HEK293 (cell line): ENCODE data around the gene NSG1.

Experiments
- CTCF ChIA-PET: fragments of 350-600 bp; formaldehyde crosslinking; extraction: SDS; loops from one replicate; lab custom pipeline; 2021; ENCODE audit warnings: antibody characterized with exemption; lab: Yijun Ruan, JAX
- POLR2A ChIA-PET: fragments of 300-600 bp; formaldehyde crosslinking; extraction: SDS; loops from one replicate; lab custom pipeline; 2020; ENCODE audit warnings: antibody characterized with exemption, inconsistent platforms; lab: Yijun Ruan, JAX
- H3K27ac ChIP-seq: fragments of 200-500 bp; sonication (Bioruptor generic); 2 replicates; pipeline ENCODE4 v1.5.1; 2014; ENCODE audit warnings: low read depth, low read length, control low read depth, inconsistent platforms; ENCODE audit errors: extremely low read depth
- H3K36me3 ChIP-seq, 2 experiments: fragments of 200-500 bp in 1 of 2; sonication (Bioruptor generic) in 1 of 2; 1 replicate in 1 of 2; 2 replicates in 1 of 2; pipeline ENCODE4 v1.5.1; 2014 to 2017; ENCODE audit warnings: inconsistent platforms in 2 of 2, low read length in 2 of 2; ENCODE audit not compliant: control insufficient read depth in 2 of 2, insufficient read depth in 1 of 2
- H3K4me1 ChIP-seq: fragments of 200-500 bp; sonication (Bioruptor generic); 2 replicates; pipeline ENCODE4 v1.5.1; 2014; ENCODE audit warnings: mild to moderate bottlenecking, low read length, inconsistent platforms; ENCODE audit not compliant: control insufficient read depth, insufficient read depth
- H3K4me3 ChIP-seq: 2 replicates; pipeline ENCODE4 v1.5.1; 2011; ENCODE audit warnings: low read depth, mild to moderate bottlenecking, control low read depth, low read length, moderate library complexity
- H3K9me3 ChIP-seq: fragments of 200-500 bp; sonication (Bioruptor generic); 2 replicates; pipeline ENCODE4 v1.5.1; 2014; ENCODE audit warnings: low read depth, low read length, inconsistent platforms; ENCODE audit not compliant: control insufficient read depth, insufficient read depth
- AEBP2 ChIP-seq: fragments of 450-650 bp; formaldehyde crosslinking; IDR thresholded peaks from 2 replicates; pipeline ENCODE4 v1.5.1; 2016; ENCODE audit warnings: missing biosample characterization, missing genetic modification characterization, borderline replicate concordance
- BCL11A ChIP-seq: fragments of 450-650 bp; formaldehyde crosslinking; IDR thresholded peaks from 2 replicates; pipeline ENCODE4 v1.5.1; 2016; ENCODE audit warnings: low read depth, missing biosample characterization, missing genetic modification characterization
- KLF8 ChIP-seq: fragments of 450-650 bp; formaldehyde crosslinking; IDR thresholded peaks from 2 replicates; pipeline ENCODE4 v1.5.1; 2016; ENCODE audit warnings: missing biosample characterization, missing genetic modification characterization
- MEIS1 ChIP-seq: sonication (generic); formaldehyde crosslinking; IDR thresholded peaks from 2 replicates; pipeline ENCODE4 v1.8.1; 2022; ENCODE audit warnings: missing genetic modification reagents, mild to moderate bottlenecking, borderline replicate concordance
- PRDM2 ChIP-seq: fragments of 450-650 bp; formaldehyde crosslinking; IDR thresholded peaks from 2 replicates; pipeline ENCODE4 v1.5.1; 2016; ENCODE audit warnings: missing biosample characterization, missing genetic modification characterization, borderline replicate concordance
- ZFP3 ChIP-seq: fragments of 450-650 bp; formaldehyde crosslinking; IDR thresholded peaks from 2 replicates; pipeline ENCODE4 v1.5.1; 2016; ENCODE audit warnings: low read depth, missing biosample characterization, missing genetic modification characterization
- ZNF132 ChIP-seq: fragments of 450-650 bp; formaldehyde crosslinking; IDR thresholded peaks from 2 replicates; pipeline ENCODE4 v1.5.1; 2017; ENCODE audit warnings: missing biosample characterization, missing genetic modification characterization, borderline replicate concordance
- ZNF146 ChIP-seq: fragments of 450-650 bp; formaldehyde crosslinking; IDR thresholded peaks from 2 replicates; pipeline ENCODE4 v1.5.1; 2016; ENCODE audit warnings: missing biosample characterization, missing genetic modification characterization
- ZNF354C ChIP-seq: fragments of 450-650 bp; formaldehyde crosslinking; IDR thresholded peaks from 2 replicates; pipeline ENCODE4 v1.5.1; 2016; ENCODE audit warnings: missing biosample characterization, missing genetic modification characterization, low read depth, borderline replicate concordance
- ZNF391 ChIP-seq: fragments of 450-650 bp; formaldehyde crosslinking; IDR thresholded peaks from 2 replicates; pipeline ENCODE4 v1.5.1; 2016; ENCODE audit warnings: low read depth, missing biosample characterization, missing genetic modification characterization, borderline replicate concordance
- ZNF423 ChIP-seq: fragments of 450-650 bp; formaldehyde crosslinking; IDR thresholded peaks from 2 replicates; pipeline ENCODE4 v1.5.1; 2016; ENCODE audit warnings: missing biosample characterization, missing genetic modification characterization
- ZNF426 ChIP-seq: fragments of 450-650 bp; formaldehyde crosslinking; IDR thresholded peaks from 2 replicates; pipeline ENCODE4 v1.5.1; 2017; ENCODE audit warnings: missing biosample characterization, missing genetic modification characterization, mild to moderate bottlenecking, inconsistent platforms, moderate library complexity
- ZNF513 ChIP-seq: fragments of 450-650 bp; IDR thresholded peaks from 2 replicates; pipeline ENCODE4 v1.5.1; 2018; ENCODE audit warnings: missing biosample characterization, missing genetic modification characterization
- ZNF548 ChIP-seq: fragments of 450-650 bp; formaldehyde crosslinking; IDR thresholded peaks from 2 replicates; pipeline ENCODE4 v1.5.1; 2016; ENCODE audit warnings: missing biosample characterization, missing genetic modification characterization
- ZNF580 ChIP-seq: fragments of 450-650 bp; formaldehyde crosslinking; IDR thresholded peaks from 2 replicates; pipeline ENCODE4 v1.5.1; 2016; ENCODE audit warnings: missing biosample characterization, missing genetic modification characterization
- ZNF596 ChIP-seq: fragments of 450-650 bp; IDR thresholded peaks from 2 replicates; pipeline ENCODE4 v1.5.0; 2018; ENCODE audit warnings: missing biosample characterization, mild to moderate bottlenecking, missing genetic modification characterization, moderate library complexity
- ZNF645 ChIP-seq: fragments of 450-650 bp; formaldehyde crosslinking; IDR thresholded peaks from 2 replicates; pipeline ENCODE4; 2016; ENCODE audit warnings: missing biosample characterization, missing genetic modification characterization
- ZNF776 ChIP-seq: fragments of 450-650 bp; formaldehyde crosslinking; IDR thresholded peaks from 2 replicates; pipeline ENCODE4 v1.5.0; 2017; ENCODE audit warnings: missing biosample characterization, missing genetic modification characterization, borderline replicate concordance
- ZNF837 ChIP-seq: fragments of 450-650 bp; formaldehyde crosslinking; IDR thresholded peaks from 2 replicates; pipeline ENCODE4 v1.5.1; 2016; ENCODE audit warnings: missing biosample characterization, missing genetic modification characterization
- ZSCAN16 ChIP-seq: fragments of 450-650 bp; formaldehyde crosslinking; IDR thresholded peaks from 2 replicates; pipeline ENCODE4 v1.5.1; 2016; ENCODE audit warnings: missing biosample characterization, missing genetic modification characterization

Gene NSG1

GRCh38 chr4:4432341-4433125, 45.6 kb downstream of the NSG1 start:
- CTCF ChIA-PET: interaction anchor here (0.7 to 1.6 kb wide), 3 partner anchors 24 to 76 kb away, joined by 3 to 4 read pairs (median 4); no protein-coding TSS in a partner anchor
- Histone ChIP-seq H3K4me1 (no peaks in the 10 kb centered on the region), H3K9me3 (no peaks in the 10 kb centered on the region), H3K27ac (no peak overlapping the region), H3K4me3 (no peak overlapping the region), H3K36me3 (peaks cover 0 to 31% of the 10 kb centered on the region in 2 experiments; a peak in 1 of 3 replicates)
- POLR2A ChIA-PET: no interaction called here
- TF ChIP-seq BCL11A (tag by site-specific recombination): no peak
- no peak for TF ChIP-seq ZSCAN16
- no peak for TF ChIP-seq ZNF580 (tag by site-specific recombination)
- TF ChIP-seq ZNF146 (tag by site-specific recombination): no peak
- TF ChIP-seq ZNF391 (tag by site-specific recombination): no peak

- Histone ChIP-seq H3K4me3 (no peak overlapping the region), H3K36me3 (peaks cover 0 to 36% of the 10 kb centered on the region in 2 experiments; a peak in 1 of 3 replicates), H3K4me1 (no peaks in the 10 kb centered on the region), H3K27ac (no peak overlapping the region), H3K9me3 (no peaks in the 10 kb centered on the region)
- CTCF ChIA-PET: no interaction called here
- TF ChIP-seq ZNF426 (tag by site-specific recombination): no peak
- no peak for TF ChIP-seq ZNF596 (tag by site-specific recombination)
- TF ChIP-seq ZNF645 (tag by site-specific recombination): no peak
- no peak for TF ChIP-seq ZNF132 (tag by site-specific recombination)
- TF ChIP-seq ZNF548 (tag by site-specific recombination): no peak
- TF ChIP-seq ZNF837 (tag by site-specific recombination): no peak
- no peak for TF ChIP-seq ZNF354C (tag by site-specific recombination)
- no peak for TF ChIP-seq ZNF776 (tag by site-specific recombination)
- no peak for TF ChIP-seq ZNF513 (tag by site-specific recombination)
- no peak for TF ChIP-seq ZNF423 (tag by site-specific recombination)
- TF ChIP-seq ZNF146 (tag by site-specific recombination): no peak
- no peak for TF ChIP-seq ZFP3 (tag by site-specific recombination)
- no peak for TF ChIP-seq KLF8 (tag by site-specific recombination)
- no peak for TF ChIP-seq PRDM2 (tag by site-specific recombination)
- no peak for TF ChIP-seq MEIS1
- no peak for TF ChIP-seq AEBP2
- POLR2A ChIA-PET: no interaction called here
These were observed 47.0 kb downstream of the NSG1 start for GRCh38 chr4:4433941-4434340.
